Natural killer cell (primary cell): ENCODE results near the gene SEMA5A. TPM values are rescaled to one million over a fixed set of nuclear protein-coding genes. Genes with fewer than 3 reads are reported as not detected.
"Not testable (repeated sequence)": the region's sequence is repeated elsewhere in the genome, so short reads cannot be mapped to it uniquely, and the experiment has no call there.

ENCODE experiments used
- ATAC-seq, 3 donors: fragments of 150-1000 bp in 2 of 3; fragments of 200-7000 bp in 1 of 3; cut with Tn5 transposase; 1 replicate in 1 of 3; 2 replicates in 2 of 3; pipeline ENCODE4 v1.10.0; 2021; ENCODE audit warnings: mild to moderate bottlenecking in 2 of 3, moderate library complexity in 2 of 3
- DNase-seq, 2 donors: peaks; one replicate each; pipeline versions ENCODE4 v3.0.0 to v3.0.0-alpha.2; 2013 to 2021; ENCODE audit warnings: mixed read lengths in 1 of 2
- H3K27ac ChIP-seq: one replicate; pipeline ENCODE4 v1.5.1; 2013; ENCODE audit warnings: mild to moderate bottlenecking, low read length
- H3K27me3 ChIP-seq: one replicate; pipeline ENCODE4 v1.6.1; 2013; ENCODE audit warnings: low read length; ENCODE audit not compliant: control insufficient read depth, insufficient read depth
- H3K36me3 ChIP-seq: one replicate; pipeline ENCODE4 v1.6.1; 2013; ENCODE audit warnings: low read length; ENCODE audit not compliant: control insufficient read depth, insufficient read depth
- H3K4me1 ChIP-seq: one replicate; pipeline ENCODE4 v1.6.1; 2013; ENCODE audit warnings: low read length; ENCODE audit not compliant: control insufficient read depth, insufficient read depth
- H3K4me3 ChIP-seq: one replicate; pipeline ENCODE4 v1.5.1; 2013; ENCODE audit warnings: low read length
- H3K9me3 ChIP-seq: one replicate; pipeline ENCODE4 v1.6.1; 2013; ENCODE audit warnings: low read length; ENCODE audit not compliant: control insufficient read depth, insufficient read depth
- H3K27ac Mint-ChIP-seq, 2 donors: one replicate each; pipeline ENCODE4 v1.8.0; 2022; ENCODE audit warnings: mild to moderate bottlenecking in 2 of 2, mixed read lengths in 2 of 2, moderate library complexity in 1 of 2
- H3K27me3 Mint-ChIP-seq, 2 donors: one replicate each; pipeline ENCODE4 v1.8.0; 2022; ENCODE audit warnings: low read depth in 2 of 2, mixed read lengths in 2 of 2
- H3K36me3 Mint-ChIP-seq: one replicate; pipeline ENCODE4 v1.8.0; 2022; ENCODE audit warnings: mixed read lengths
- H3K4me1 Mint-ChIP-seq, 2 donors: one replicate each; pipeline ENCODE4 v1.8.0; 2022; ENCODE audit warnings: mixed read lengths in 2 of 2
- H3K4me3 Mint-ChIP-seq: one replicate; pipeline ENCODE4 v1.8.0; 2022; ENCODE audit warnings: mild to moderate bottlenecking, moderate library complexity, mixed read lengths
- H3K9me3 Mint-ChIP-seq, 2 donors: one replicate each; pipeline ENCODE4 v1.8.0; 2022; ENCODE audit warnings: mixed read lengths in 2 of 2
- WGBS: methylation state at CpG from one replicate; pipeline ENCODE4 v1.1.7; 2013; ENCODE audit warnings: missing lambda C conversion rate; ENCODE audit not compliant: insufficient coverage; 5-methylcytosine and 5-hydroxymethylcytosine counted together
- intact Hi-C: fragments of 100-400 bp; cut with micrococcal nuclease; formaldehyde crosslinking; loops from one replicate; pipeline ENCODE4 v1.14.2; 2022
- total RNA-seq, 4 donors: library from RNA; stranded (reverse); fragments of 120-200 nt in 1 of 4; gene quantifications; one replicate each; pipeline versions ENCODE4 v1.2.3 to v1.2.4, GENCODE V29; 2013 to 2022
- TF ChIP-seq, protein P1 (sequence below): fragments of 200-600 bp; IDR thresholded peaks from one replicate; pipeline ENCODE4 v1.8.0; 2022; ENCODE audit warnings: antibody characterized with exemption

Gene SEMA5A
- total RNA-seq, 3 donors from 2014 or later (not counting 1 experiment from before 2014, with no cell fraction given) = 0.15 TPM; not detected in 2

DNA sequence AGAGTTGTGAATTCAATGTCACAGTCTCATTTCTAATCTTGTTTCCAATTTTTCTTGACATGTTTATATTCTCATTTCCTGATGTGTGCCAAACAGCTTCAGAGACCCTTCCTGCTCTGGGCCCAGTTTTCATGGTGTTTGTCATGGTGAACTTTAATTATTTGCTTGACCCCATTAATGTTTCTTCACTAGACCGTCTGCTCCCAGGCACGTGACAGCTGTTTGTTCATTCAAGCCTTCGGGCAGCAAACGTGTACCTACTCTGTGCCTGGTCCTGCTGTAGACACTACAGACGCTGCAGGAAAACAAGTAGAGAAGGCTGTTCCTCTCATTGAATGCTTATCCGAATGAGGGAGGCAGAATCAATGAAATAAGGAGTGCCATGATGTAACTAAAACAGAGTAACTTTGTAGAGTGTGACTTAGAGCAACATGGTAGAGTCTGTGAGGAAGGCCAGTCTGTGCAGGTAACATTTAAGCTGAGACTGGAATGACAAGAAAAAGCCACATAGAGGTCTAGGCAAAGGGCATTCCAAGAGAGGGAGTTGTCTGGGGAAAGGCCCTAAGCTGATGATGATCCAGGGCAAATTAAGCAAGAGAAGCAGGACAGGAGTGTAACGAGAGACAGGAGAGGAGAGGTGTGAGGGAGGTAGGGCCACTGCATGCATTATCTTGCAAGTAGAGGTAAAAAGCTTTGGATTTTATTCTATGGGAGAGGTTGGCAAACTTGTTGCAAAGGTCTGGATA, 191.4 kb downstream of the SEMA5A start:
- Mint-ChIP-seq H3K27ac (no peak overlapping the region), H3K4me3 (no peak overlapping the region), H3K36me3 (no peaks in the 10 kb centered on the region), H3K27me3 (no peaks in the 10 kb centered on the region), H3K9me3 (peaks cover 10 to 14% of the 10 kb centered on the region in 2 donors), H3K4me1 (no peaks in the 10 kb centered on the region)
- no peaks in the 10 kb centered on the region for H3K27me3 ChIP-seq
- DNase-seq (no peak), ATAC-seq (no peak)
- TF ChIP-seq, protein P1, sequence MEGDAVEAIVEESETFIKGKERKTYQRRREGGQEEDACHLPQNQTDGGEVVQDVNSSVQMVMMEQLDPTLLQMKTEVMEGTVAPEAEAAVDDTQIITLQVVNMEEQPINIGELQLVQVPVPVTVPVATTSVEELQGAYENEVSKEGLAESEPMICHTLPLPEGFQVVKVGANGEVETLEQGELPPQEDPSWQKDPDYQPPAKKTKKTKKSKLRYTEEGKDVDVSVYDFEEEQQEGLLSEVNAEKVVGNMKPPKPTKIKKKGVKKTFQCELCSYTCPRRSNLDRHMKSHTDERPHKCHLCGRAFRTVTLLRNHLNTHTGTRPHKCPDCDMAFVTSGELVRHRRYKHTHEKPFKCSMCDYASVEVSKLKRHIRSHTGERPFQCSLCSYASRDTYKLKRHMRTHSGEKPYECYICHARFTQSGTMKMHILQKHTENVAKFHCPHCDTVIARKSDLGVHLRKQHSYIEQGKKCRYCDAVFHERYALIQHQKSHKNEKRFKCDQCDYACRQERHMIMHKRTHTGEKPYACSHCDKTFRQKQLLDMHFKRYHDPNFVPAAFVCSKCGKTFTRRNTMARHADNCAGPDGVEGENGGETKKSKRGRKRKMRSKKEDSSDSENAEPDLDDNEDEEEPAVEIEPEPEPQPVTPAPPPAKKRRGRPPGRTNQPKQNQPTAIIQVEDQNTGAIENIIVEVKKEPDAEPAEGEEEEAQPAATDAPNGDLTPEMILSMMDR = no peak
- H3K4me3 ChIP-seq = no peak overlapping the region
- H3K4me1 ChIP-seq = no peaks in the 10 kb centered on the region
- no peaks in the 10 kb centered on the region for H3K9me3 ChIP-seq
- intact Hi-C loops = no loop called here
- 89% methylated on average over 7 of the region's 7 CpGs for WGBS
- H3K36me3 ChIP-seq = no peaks in the 10 kb centered on the region
- no peak overlapping the region for H3K27ac ChIP-seq

DNA sequence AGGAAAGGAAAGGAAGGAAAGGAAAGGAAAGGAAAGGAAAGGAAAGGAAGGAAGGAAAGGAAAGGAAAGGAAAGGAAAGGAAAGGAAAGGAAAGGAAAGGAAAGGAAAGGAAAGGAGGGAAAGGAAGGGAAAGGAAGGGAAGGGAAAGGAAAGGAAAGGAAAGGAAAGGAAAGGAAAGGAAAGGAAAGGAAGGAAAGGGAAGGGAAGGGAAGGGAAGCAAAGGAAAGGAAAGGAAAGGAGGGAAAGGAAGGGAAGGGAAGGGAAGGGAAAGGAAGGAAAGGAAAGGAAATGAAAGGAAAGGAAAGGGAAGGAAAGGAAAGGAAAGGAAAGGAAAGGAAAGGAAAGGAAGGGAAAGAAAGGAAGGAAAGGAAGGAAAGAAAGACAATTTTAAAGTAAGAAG, 192.8 kb downstream of the SEMA5A start:
- H3K27me3 ChIP-seq, DNase-seq, H3K27me3 Mint-ChIP-seq, intact Hi-C loops, H3K4me1 Mint-ChIP-seq, H3K36me3 ChIP-seq, H3K27ac ChIP-seq, H3K4me3 ChIP-seq, H3K27ac Mint-ChIP-seq, H3K4me1 ChIP-seq, ATAC-seq, H3K9me3 ChIP-seq, H3K36me3 Mint-ChIP-seq, H3K4me3 Mint-ChIP-seq: not testable (repeated sequence)
- peaks cover 10 to 11% of the 10 kb centered on the region in 2 donors for H3K9me3 Mint-ChIP-seq

DNA sequence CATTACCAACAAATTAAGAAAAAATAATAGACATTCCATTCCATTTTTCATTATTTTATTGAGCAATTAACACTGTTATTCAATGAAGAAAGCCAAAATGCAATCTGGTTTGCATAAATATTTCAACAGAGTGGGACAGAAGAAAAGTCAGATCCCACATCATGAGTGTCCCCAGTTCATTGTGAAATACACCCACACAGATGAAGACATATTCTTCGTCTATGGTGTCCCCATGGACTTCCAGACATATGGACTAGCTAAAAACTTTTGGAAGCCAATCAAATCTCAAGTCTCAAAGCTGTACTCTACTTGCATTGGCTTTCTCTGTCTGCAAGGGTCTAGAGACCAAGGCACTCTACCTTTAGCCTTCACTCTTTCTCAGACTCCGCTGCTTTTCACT, 194.3 kb downstream of the SEMA5A start:
- ATAC-seq = no peak
- WGBS = 78% methylated on average over 2 of the region's 2 CpGs

DNA sequence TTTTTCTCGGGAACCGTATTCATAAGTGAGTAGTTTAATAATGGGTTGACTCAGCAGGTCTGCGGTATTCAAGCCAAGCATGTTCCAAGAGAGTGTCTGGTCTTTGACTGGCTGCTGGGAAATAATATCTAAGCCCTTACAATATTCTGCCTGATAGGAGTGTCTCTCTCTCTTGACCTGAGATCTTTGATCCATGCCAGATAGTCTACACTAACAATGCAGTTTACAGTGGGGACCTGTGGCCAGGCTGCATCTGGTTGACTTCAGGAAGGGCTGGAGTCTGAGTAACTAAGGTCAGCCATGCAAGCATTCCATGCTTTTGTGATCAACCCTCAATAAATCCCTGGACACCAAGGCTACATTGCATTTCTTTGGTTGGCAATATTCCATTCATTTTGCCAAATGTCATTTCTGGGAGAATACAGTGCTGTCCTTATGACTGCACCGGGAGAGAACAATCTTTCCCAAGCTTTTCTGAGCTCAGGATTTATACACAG, 195.5 kb downstream of the SEMA5A start:
- TF ChIP-seq, protein P1 = no peak
- Mint-ChIP-seq H3K36me3 (no peaks in the 10 kb centered on the region), H3K27ac (no peak overlapping the region), H3K27me3 (no peaks in the 10 kb centered on the region), H3K4me3 (no peak overlapping the region), H3K4me1 (no peaks in the 10 kb centered on the region), H3K9me3 (peaks cover 8 to 9% of the 10 kb centered on the region in 2 donors)
- no peak overlapping the region for H3K27ac ChIP-seq
- H3K27me3 ChIP-seq = no peaks in the 10 kb centered on the region
- H3K4me1 ChIP-seq = no peaks in the 10 kb centered on the region
- H3K36me3 ChIP-seq = no peaks in the 10 kb centered on the region
- ATAC-seq = no peak
- DNase-seq = no peak
- 68% methylated on average over 4 of the region's 4 CpGs for WGBS
- no peaks in the 10 kb centered on the region for H3K9me3 ChIP-seq
- intact Hi-C loops = no loop called here
- H3K4me3 ChIP-seq = no peak overlapping the region

More for the DNA sequence above, 194.3 kb downstream of the SEMA5A start:
- no peak overlapping the region for H3K27ac Mint-ChIP-seq
- no peaks in the 10 kb centered on the region for H3K36me3 Mint-ChIP-seq
- Histone ChIP-seq H3K36me3 (no peaks in the 10 kb centered on the region), H3K4me1 (no peaks in the 10 kb centered on the region), H3K27ac (no peak overlapping the region), H3K27me3 (no peaks in the 10 kb centered on the region), H3K9me3 (no peaks in the 10 kb centered on the region), H3K4me3 (no peak overlapping the region)
- H3K9me3 Mint-ChIP-seq = peaks cover 9 to 10% of the 10 kb centered on the region in 2 donors
- no peak overlapping the region for H3K4me3 Mint-ChIP-seq
- no peaks in the 10 kb centered on the region for H3K4me1 Mint-ChIP-seq
- intact Hi-C loops = no loop called here
- DNase-seq = no peak
- no peaks in the 10 kb centered on the region for H3K27me3 Mint-ChIP-seq
- TF ChIP-seq, protein P1 = no peak
